NOMO-1 treated with DMSO at 0.1 percent for 48 hours (cell line): ENCODE data around the gene GINS1.

Source experiments
- DNase-seq: peaks from one replicate; lab custom pipeline; 2025; ENCODE audit not compliant: unreplicated experiment; lab: John Stamatoyannopoulos, UW

Gene GINS1

GRCh38 chr20:25491446-25492038 lies 84.1 kb downstream of the GINS1 start:
- no peak for DNase-seq

- DNase-seq: no peak
Measured at GRCh38 chr20:25493137-25493536, 85.7 kb downstream of the GINS1 start.

- no peak for DNase-seq
Measured at GRCh38 chr20:25493748-25494505, 86.5 kb downstream of the GINS1 start.

- DNase-seq: no peak
Measured at GRCh38 chr20:25494506-25495188, 87.2 kb downstream of the GINS1 start.

GRCh38 chr20:25495189-25495824 lies 87.8 kb downstream of the GINS1 start:
- DNase-seq: no peak

GRCh38 chr20:25496165-25496967 lies 88.9 kb downstream of the GINS1 start:
- DNase-seq: no peak

- DNase-seq: no peak
Measured at GRCh38 chr20:25496968-25497401, 89.5 kb downstream of the GINS1 start.

GRCh38 chr20:25497586-25498279 lies 90.3 kb downstream of the GINS1 start:
- DNase-seq: no peak
